Sigmoid colon (tissue), 4 donors: Measurements from ENCODE around the gene ECE2.

Source experiments
- EP300 ChIP-seq, 4 donors: sonication (generic); formaldehyde crosslinking; IDR thresholded peaks; one replicate each; pipeline ENCODE4 v1.6.1; 2017; ENCODE audit warnings: antibody characterized with exemption in 4 of 4
- POLR2AphosphoS5 ChIP-seq, 4 donors: sonication (generic); formaldehyde crosslinking; IDR thresholded peaks; one replicate each; pipeline ENCODE4 v1.6.1; 2017; ENCODE audit warnings: antibody characterized with exemption in 4 of 4

- TF ChIP-seq EP300 (IDR thresholded peaks at IDR 0.05) = no peak
- no peak for TF ChIP-seq POLR2AphosphoS5 (IDR thresholded peaks at IDR 0.05)
Observed at GRCh38 chr3:184277366-184277765, 1.5 kb downstream of the ECE2 start.
